GM19463 (cell line): ENCODE data around the gene SFT2D2.

Source experiments
- ATAC-seq: cut with Tn5 transposase; IDR thresholded peaks from one replicate; pipeline ENCODE4 v1.9.1; 2021; ENCODE audit warnings: mild to moderate bottlenecking, moderate library complexity; ENCODE audit not compliant: unreplicated experiment

SFT2D2 gene

DNA sequence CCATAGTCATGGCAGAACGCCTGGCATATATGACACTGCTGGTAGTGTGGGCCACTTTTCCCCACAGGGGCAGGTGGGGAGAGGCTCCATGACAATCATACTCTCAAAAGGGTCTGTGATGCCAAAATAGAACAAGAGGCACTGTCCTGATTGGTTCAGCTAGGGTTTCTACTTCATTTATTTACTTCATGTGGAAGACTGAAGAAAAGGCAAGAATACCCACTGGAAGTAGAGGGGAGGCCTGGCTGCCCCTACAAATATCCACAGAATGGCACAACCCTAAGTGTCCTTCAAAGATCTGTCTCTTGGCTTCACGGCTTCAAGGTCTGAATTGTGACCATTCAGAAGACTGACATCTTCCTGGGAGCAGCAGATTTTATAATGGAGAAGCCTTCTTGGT lies 4.5 kb upstream of the SFT2D2 start:
- no peak for ATAC-seq

DNA sequence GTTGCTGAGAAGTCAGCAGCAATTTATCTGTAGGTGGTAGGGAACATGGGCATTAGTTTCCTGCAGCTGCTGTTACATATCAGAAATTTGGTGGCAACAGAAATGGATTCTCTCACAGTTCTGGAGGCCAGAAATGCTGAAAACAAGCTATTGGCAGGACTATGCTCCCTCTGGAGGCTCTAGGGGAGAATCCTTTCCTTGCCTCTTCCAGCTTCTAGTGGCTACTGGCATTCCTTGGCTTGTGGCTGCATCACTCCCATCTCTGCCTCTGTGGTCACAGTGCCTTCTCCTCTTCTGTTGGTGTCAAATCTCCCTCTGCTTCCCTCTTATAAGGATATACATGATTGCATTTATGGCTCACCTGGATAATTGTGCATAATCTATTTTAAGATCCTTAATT lies 2.5 kb upstream of the SFT2D2 start:
- ATAC-seq = no peak

DNA sequence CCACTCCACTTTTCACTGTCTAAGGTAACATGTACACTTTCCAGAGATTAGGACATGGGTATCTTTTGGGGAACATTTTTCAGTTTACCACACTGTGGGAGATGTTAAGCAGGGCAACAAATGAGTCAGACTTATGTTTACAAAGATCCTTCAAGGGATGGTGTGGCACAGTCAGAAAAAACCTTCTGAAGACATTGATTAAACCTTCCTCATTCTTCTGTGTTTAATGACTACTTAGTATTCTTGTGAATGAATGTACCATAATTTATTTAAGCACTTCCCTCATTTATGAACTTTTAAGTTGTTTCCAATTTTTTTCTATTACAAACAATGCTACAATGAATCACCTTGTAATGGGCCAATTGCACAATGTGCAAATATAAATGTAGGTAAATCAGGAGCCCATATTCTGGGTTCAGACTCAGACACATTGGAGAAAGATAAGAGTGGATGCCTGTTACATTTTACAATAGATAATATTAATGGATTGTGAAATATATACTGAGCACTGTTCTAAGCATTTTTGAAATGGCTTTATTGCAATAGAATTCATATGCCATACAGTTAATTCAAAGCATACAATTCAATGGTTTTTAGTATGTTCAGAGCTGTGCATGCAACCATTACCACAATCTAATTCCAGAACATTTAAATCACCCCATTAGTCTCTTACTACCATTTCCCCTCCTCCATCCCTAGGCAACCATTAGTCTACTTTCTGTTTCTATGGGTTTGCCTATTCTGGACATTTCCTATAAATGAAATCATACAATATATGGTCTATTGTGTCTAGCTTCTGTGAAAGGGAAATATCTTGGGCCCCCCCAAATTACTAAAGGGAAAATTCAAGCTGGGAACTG lies 1.9 kb upstream of the SFT2D2 start:
- no peak for ATAC-seq

DNA sequence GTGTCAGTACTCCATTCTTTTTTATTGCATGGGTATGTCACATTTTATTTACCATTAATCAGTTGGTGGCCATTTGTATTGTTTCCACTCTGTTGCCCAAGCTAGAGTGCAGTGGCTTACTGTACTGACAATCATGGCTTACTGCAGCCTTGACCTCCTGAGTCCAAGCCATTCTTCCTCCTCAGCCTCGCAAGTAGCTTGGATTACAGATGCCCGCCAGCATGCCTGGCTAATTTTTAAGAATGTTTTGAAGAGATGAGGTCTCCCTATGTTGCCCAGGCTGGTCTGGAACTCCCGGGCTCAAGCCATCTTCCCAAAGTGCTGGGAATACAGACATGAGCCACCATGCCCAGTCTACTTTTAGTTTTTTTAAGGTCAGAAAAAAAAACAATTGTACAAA lies 813 bp upstream of the SFT2D2 start:
- ATAC-seq = no peak

DNA sequence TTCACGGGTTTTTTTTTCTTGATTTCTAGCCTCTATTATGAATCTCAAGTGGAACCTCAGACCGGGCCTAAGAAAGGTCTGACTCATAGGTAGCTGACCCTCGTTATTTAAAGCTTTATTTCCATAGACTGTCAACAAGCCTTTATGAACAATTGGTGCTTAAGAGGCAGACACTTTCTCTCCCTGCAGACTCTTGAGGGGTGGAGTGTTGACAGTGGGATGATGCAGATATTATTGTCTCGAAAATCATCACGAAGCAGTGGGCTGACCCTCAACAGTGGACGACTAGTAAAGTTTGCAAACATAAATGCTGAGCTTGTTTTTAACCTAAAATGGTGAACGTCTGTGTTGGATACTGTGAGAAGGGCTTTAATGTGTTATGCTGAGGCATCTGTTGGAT lies 1.8 kb downstream of the SFT2D2 start:
- ATAC-seq = no peak

DNA sequence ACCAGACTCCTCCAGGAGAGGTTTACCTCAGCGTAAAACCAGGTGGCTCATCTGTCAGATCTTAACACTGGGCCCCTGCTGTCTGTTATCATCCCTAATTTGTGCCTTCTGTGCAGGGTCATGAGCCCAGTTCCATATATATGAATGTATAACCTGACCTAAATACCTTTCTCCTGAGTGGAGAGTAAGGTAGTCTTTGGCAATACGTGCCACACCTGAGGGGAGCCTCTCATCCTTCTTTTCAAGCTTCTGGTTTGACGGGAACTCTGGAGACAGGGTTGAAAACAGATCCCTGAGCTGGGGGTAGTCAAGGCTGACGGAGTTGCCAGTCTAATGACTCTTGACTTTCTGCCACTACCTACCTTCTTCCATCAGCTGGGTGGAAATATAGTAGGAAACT lies 4.1 kb downstream of the SFT2D2 start:
- no peak for ATAC-seq

DNA sequence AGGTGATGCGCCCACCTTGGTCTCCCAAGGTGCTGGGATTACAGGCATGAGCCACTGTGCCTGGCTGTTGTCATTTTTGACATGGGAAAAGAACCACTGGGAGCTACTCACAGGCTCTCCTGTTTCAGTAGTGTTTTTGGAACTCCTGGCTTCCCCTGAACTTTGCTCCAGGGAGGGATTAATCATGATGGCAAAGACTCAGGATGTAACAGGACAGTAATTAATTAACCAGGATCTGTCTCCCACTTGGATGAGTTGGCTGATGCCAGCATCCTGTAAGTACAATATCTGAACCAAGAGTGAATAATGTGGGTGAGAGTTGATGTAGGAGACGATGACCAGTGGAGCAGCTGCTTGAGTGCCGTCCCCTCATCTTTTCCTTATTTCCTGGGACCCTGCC lies 4.9 kb downstream of the SFT2D2 start:
- no peak for ATAC-seq

DNA sequence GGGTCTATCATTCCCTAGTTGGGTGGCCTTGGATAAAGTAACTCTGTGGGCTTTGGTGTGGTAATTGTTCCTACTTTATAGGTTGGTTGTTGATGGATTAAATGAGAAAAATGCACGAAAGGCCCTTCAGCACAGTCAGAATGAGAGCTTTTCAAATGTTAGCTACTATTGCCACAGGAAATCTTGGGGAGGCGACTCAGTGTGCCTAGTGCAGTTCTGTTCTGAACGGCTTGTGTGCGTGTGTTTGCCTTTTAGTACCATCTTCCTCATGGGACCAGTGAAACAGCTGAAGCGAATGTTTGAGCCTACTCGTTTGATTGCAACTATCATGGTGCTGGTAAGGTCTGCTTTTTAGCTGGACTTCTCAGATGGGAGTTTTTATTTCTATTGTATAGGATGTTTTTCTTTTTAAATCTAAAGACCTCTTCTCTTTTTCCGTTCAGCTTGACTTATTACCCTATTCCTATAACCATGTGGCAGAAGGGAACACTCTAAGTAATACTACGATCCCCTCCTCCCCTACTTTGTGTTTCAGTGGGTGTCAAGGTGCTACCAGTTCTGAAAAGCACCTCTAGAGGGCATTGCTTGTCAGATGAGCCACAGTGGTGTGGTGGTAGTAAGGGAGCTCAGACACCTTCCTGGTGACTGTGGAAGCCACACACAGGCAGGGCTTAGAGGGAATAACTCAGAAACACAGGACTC lies 9.2 kb downstream of the SFT2D2 start:
- ATAC-seq = peak; percentile 81

DNA sequence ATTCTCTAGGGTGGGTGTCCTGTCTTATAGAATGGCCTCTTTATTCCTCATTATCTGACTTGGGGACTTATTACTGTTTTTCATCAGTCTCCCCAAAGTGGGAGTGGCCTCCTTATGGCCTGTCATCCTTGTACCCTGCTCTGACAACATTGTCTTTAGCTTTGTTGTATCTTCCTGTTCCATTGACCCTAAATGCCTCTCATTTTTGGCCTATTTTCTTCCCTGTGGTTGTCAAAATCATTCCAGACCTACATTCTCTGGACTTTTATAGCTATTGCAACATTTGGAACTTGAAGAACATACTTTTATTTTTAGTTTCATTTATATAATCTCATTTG lies 9.7 kb downstream of the SFT2D2 start:
- no peak for ATAC-seq

DNA sequence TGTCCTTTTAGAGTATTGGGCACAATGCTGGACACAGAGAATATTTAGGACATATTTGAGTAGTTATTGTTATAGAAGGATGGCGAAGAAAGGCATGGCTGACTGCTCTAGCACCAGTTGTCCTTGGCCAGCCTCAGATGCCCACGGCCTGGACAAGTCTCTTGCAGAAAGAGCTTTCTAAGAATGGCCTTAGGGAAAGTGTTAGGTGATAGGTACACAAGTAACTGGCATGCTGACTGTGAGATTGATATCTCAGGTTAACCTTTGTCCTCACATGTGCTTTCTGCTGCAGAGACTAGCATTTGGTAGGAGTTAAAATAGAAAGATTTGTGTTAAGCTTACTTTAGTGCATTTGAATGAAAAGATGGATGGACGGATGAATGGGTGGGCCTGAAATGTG lies 10.1 kb downstream of the SFT2D2 start:
- ATAC-seq = no peak

DNA sequence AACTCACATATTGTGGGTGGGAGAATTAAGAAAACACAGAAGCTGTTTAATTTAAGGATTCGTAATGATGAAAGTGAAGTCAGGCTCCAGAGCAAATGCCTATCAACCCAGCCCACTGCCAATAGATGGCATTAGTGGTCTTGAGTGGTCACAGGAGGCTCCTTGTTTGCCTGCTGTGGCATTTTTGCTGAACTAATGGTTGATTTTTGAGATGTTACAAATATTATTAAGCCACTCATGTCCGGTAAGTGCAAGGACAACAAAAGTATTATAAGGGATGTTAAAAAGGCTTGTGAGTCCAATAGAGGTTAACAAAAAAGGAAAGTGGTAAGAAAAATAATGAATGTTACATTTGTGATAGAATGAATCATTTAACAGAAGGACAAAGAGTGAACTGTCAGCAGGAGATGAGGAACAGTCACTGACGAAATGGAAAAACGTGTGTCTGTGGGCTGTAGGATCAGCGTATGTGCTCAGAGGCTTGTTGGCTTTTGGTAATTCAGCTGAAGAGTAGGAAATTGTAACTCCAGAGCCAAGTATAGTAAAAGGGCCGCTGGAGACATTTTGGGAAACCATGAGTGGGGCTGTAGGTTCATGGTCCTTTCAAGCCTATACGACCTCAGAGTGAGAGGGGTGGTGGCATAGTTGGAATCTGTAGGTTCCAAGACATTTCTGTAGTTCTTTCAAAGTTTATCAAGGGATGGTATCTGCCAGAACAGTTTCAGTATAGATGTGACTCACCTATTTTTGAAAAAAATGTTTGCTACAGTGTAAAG lies 11.2 kb downstream of the SFT2D2 start:
- ATAC-seq = no peak

DNA sequence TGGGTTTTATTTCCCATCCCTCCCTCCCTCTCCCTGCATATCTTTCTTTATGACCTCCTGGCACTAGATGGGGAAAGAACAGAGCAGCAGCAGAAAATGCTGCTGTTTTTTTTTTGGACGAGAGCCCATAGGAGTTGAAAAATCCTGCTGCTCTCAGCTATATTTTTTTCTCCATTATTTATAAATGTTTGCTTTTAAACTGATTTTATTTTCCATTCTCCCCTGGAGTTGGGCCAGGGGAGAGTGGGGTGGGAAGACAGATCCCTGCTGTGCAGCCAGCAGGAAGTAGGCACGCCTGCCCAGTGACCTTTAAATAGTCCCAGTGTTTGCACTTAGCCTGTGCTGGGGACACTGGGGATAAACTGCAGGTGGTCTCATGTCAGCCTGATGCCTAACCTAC lies 17.4 kb downstream of the SFT2D2 start:
- ATAC-seq = no peak

DNA sequence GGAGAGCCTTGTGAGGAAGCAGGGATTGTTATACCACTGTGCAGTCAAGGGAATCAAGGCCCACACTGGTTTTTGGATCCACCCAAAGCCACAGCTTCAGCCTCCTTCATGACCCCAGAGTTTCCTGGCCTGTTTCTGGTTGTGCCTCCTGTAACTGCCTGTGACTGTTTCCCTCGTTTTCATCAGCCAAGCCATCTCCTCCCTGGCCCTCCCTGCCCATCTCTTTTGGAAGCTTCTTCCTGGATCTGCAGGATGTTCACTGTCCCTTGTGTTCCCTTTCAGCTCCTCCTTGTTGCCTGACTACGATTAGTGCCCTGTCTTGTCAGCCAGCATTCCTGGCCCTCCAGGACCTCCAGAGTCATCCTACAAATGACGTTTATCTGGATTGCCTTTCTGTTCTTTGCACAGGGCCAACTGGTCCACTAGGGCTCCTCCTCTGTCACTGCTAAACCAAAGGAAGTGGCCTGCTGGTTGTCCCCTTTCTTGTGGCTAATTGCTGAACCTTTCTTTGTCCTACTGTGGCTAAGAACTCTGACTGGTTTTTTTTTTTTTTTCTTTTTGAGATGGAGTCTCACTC lies 17.9 kb downstream of the SFT2D2 start:
- ATAC-seq = no peak

DNA sequence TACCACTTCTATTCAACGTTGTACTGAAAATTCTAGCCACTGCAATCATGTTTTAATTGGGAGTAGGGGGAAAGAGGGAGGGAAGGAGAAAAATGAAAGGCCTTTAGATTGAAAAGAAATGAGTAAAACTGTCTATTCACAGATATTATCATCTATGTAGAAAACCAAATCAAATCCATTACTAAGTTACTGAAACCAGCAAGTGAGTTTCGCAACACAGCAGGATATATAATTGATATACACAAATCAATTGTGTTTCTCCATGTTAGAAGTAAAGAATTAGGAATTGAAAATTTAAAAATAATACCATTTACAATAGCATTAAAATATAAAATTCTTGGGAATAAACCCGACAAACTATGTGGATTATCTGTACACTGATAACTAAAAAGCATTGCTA lies 19.2 kb downstream of the SFT2D2 start:
- no peak for ATAC-seq

DNA sequence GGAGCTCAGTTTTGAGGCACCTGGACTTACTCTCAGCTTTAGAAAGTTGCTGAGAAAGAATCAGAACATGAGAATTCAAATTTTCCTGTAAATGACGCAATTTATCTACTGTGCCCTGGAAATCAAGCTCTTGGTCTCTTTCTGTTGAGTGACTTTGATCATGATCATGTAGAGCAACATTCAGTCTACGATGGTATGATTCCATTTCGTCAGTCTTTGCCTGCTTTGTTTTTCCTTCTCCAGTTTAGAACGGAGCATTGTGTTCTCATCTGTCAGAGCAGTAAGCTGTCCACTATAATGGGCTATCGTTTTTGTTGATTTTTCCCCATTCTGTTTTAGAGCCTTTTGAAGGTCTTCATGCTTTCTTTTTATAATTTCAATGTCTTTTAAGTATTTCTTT lies 20.7 kb downstream of the SFT2D2 start:
- no peak for ATAC-seq

DNA sequence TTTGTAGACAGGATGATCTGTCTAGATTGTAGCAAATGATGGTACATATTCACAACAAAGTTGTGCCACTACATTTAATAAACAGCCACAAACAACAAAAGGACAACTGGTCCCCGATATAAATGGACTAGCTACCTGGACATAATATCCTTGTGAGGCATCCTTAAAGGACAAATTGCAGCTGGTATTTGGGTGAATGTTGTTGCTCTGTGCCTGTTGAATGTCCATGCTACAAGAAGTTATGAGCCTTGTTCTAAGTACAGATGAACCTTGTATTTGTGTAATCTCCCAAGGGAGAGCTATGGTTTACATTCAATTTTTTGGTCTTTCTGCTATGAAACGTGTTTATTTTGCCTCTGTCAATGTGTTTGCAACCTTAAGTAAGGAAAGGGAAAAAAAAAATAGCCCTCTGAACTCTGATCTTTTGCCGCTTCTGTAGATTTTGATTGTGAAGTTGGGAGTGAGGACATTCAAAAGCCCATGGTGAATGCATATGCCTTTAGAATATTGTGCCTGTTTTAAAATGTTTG lies 26.5 kb downstream of the SFT2D2 start:
- ATAC-seq = no peak

DNA sequence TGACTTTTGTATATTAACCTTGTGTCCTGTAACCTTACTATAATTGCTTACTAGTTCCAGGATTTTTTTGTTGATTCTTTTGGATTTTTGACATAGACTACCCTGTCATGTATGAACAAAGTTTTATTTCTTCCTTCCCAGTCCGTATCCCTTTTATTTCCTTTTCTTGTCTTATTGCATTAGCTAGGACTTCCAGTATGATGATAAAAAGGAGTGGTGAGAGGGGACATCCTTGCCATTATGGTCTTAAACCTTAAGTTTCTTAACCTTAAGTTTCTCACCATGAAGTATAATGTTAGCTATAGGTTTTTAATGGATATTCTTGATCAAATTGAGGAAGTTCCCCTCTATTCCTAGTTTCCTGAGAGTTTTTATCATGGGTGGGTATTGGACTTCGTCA lies 30.4 kb downstream of the SFT2D2 start:
- ATAC-seq = no peak

DNA sequence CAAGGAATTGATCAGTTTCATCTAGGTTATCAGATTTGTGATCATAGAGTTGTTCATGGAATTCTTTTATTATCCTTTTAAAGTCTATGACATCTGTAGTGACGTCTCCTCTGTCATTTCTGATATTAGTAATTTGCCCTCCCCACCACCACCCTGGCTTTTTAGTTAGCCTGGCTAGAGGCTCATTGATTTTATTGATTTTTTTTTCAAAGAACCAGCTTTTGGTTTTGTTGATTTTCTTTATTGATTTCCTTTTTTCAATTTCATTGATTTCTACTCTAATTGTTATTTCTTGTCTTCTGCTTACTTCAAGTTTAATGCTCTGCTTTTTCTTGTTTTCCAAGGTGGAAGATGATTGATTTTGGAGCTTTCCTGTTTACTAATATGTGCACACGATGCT lies 31.6 kb downstream of the SFT2D2 start:
- ATAC-seq = no peak

DNA sequence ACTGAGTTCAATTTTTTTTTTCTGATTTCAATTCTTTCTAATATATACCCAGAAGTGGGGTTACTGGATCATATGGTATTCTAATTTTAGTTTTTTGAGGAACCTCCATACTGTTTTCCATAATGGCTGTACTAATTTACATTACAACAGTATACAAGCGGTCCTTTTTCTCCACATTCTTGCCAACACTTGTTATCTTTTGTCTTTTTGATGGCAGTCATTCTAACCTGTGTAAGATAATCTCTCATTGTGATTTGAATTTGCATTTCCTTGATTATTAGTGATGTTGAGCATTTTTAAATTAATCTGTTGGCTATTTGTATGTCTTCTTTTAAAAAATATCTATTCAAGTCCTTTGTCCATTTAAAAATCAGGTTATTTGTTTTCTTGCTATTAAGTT lies 33.8 kb downstream of the SFT2D2 start:
- no peak for ATAC-seq

DNA sequence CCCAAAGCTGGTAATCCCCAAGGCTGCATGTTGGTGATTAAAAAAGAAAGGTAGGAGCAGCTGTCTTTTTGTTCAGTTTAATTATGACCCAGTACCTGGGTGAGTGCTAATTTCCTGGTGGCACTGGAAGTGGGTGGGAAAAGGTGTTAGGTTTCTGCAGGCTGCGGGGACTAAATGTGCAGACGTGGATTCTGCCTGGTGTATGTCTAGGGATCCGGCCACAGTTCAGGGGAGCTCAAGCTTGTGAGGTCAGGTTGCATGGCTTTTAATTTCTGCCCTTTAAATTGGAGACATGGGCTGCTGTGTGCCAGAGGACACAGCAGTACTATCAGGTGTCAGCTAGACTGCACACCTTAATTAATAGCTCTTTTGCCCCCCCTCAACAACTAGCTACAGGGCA lies 34.6 kb downstream of the SFT2D2 start:
- ATAC-seq = no peak

DNA sequence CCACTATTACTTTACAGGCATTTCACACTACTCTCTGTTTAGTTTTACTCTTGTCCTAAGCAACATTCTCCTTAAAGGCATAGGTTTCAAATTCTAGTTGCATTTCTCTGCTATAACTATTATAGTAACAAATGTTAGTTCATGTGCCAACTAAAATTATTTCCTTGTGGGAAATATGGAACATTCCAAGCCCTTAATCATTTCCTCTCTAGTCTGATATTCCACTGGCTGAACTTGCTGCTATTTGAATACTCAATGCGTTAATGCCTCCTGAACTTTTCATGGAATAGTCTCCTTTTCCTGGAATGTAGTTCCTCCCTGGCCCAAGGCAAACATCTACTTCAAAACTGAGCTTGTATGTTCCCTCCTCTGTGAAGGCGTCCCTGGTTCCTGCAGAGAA lies 35.6 kb downstream of the SFT2D2 start:
- ATAC-seq = no peak
